ACHN (cell line): ENCODE measurements around the gene MAP3K4.

Experiments
- DNase-seq: peaks from one replicate; pipeline ENCODE4 v3.0.0-alpha.2; 2015
- in situ Hi-C: cut with HindIII; loops from 2 replicates; pipeline ENCODE4 v1.10.0; 2017; ENCODE audit warnings: low sequenced_read_pairs, low pct_ligation_motif_present, low pct_unique_long_range_greater_than_20kb

The MAP3K4 gene

GRCh38 chr6:161150566-161150965 is 159.0 kb downstream of the MAP3K4 start:
- no peak for DNase-seq
- in situ Hi-C loops, result no loop called here

GRCh38 chr6:161151059-161151645 is 159.6 kb downstream of the MAP3K4 start:
- no peak for DNase-seq
- in situ Hi-C loops, result no loop called here

- in situ Hi-C loops, result no loop called here
- DNase-seq, result no peak
These were observed 160.3 kb downstream of the MAP3K4 start for GRCh38 chr6:161151660-161152526.

- in situ Hi-C loops, result no loop called here
- DNase-seq, result no peak
These were observed 160.9 kb downstream of the MAP3K4 start for GRCh38 chr6:161152527-161152862.

GRCh38 chr6:161152907-161153662 is 161.5 kb downstream of the MAP3K4 start:
- in situ Hi-C loops, result no loop called here
- peak; percentile 11 for DNase-seq

- in situ Hi-C loops, result no loop called here
These were observed 162.2 kb downstream of the MAP3K4 start for GRCh38 chr6:161153725-161154124.

GRCh38 chr6:161154796-161155335 is 163.3 kb downstream of the MAP3K4 start:
- DNase-seq, result no peak
- in situ Hi-C loops, result no loop called here

More at GRCh38 chr6:161153725-161154124, 162.2 kb downstream of the MAP3K4 start:
- no peak for DNase-seq

GRCh38 chr6:161161121-161161520 is 169.6 kb downstream of the MAP3K4 start:
- in situ Hi-C loops, result no loop called here
- DNase-seq, result no peak

GRCh38 chr6:161161889-161162624 is 170.5 kb downstream of the MAP3K4 start:
- in situ Hi-C loops, result no loop called here
- DNase-seq, result peak; percentile 16

GRCh38 chr6:161162722-161163121 is 171.2 kb downstream of the MAP3K4 start:
- no peak for DNase-seq
- in situ Hi-C loops, result no loop called here

- no peak for DNase-seq
- in situ Hi-C loops, result no loop called here
These were observed 172.1 kb downstream of the MAP3K4 start for GRCh38 chr6:161163466-161164181.

GRCh38 chr6:161164182-161164625 is 172.6 kb downstream of the MAP3K4 start:
- in situ Hi-C loops, result no loop called here
- DNase-seq, result no peak

- in situ Hi-C loops, result no loop called here
- no peak for DNase-seq
These were observed 174.6 kb downstream of the MAP3K4 start for GRCh38 chr6:161166176-161166575.

- DNase-seq, result no peak
- in situ Hi-C loops, result no loop called here
These were observed 175.1 kb downstream of the MAP3K4 start for GRCh38 chr6:161166677-161167076.
